Measurements from ENCODE around the gene ABCB4. TPM values are rescaled to one million over a fixed set of nuclear protein-coding genes. Genes with fewer than 3 reads are reported as not detected.

Gene ABCB4
- polyA plus RNA-seq, 2 donors, result 0.33 to 0.45 TPM

GRCh38 chr7:87506246-87507180 is 31.0 kb upstream of the ABCB4 start:
- no peaks in the 10 kb centered on the region for H3K9me3 ChIP-seq (ENCODE audit: control insufficient read depth in 2 of 2, insufficient read depth in 1 of 2, low read depth in 1 of 2, low read length in 1 of 2)
- no peaks in the 10 kb centered on the region for H3K36me3 ChIP-seq (ENCODE audit: control insufficient read depth in 2 of 2, insufficient read depth in 2 of 2, low read length in 1 of 2)
- H3K4me3 ChIP-seq (ENCODE audit: low read depth in 1 of 2, low read length in 2 of 2), result no peak overlapping the region
- H3K4me1 ChIP-seq (ENCODE audit: control insufficient read depth in 2 of 2, insufficient read depth in 2 of 2, low read length in 1 of 2), result no peaks in the 10 kb centered on the region
- no peak overlapping the region for H3K27ac ChIP-seq (ENCODE audit: low read depth in 2 of 2, low read length in 1 of 2)
- 62 to 66% methylated on average over 3 of the region's 3 CpGs for WGBS, 2 donors
- peaks cover 0 to 2% of the 10 kb centered on the region in 2 donors for H3K27me3 ChIP-seq (ENCODE audit: control insufficient read depth in 1 of 2, insufficient read depth in 2 of 2, low read length in 2 of 2)

- no peaks in the 10 kb centered on the region for H3K9me3 ChIP-seq (ENCODE audit: control insufficient read depth in 2 of 2, insufficient read depth in 1 of 2, low read depth in 1 of 2, low read length in 1 of 2)
- peaks cover 0 to 2% of the 10 kb centered on the region in 2 donors for H3K27me3 ChIP-seq (ENCODE audit: control insufficient read depth in 1 of 2, insufficient read depth in 2 of 2, low read length in 2 of 2)
- no peak overlapping the region for H3K4me3 ChIP-seq (ENCODE audit: low read depth in 1 of 2, low read length in 2 of 2)
- WGBS, 2 donors, result 72 to 74% methylated on average over 5 of the region's 5 CpGs
- no peaks in the 10 kb centered on the region for H3K4me1 ChIP-seq (ENCODE audit: control insufficient read depth in 2 of 2, insufficient read depth in 2 of 2, low read length in 1 of 2)
- no peaks in the 10 kb centered on the region for H3K36me3 ChIP-seq (ENCODE audit: control insufficient read depth in 2 of 2, insufficient read depth in 2 of 2, low read length in 1 of 2)
- no peak overlapping the region for H3K27ac ChIP-seq (ENCODE audit: low read depth in 2 of 2, low read length in 1 of 2)
These were observed 30.2 kb upstream of the ABCB4 start for GRCh38 chr7:87505557-87506245.

- Histone ChIP-seq H3K4me3 (ENCODE audit: low read depth in 1 of 2, low read length in 2 of 2) (no peak overlapping the region), H3K27me3 (ENCODE audit: control insufficient read depth in 1 of 2, insufficient read depth in 2 of 2, low read length in 2 of 2) (peaks cover 0 to 2% of the 10 kb centered on the region in 2 donors), H3K27ac (ENCODE audit: low read depth in 2 of 2, low read length in 1 of 2) (no peak overlapping the region), H3K9me3 (ENCODE audit: control insufficient read depth in 2 of 2, insufficient read depth in 1 of 2, low read depth in 1 of 2, low read length in 1 of 2) (no peaks in the 10 kb centered on the region), H3K36me3 (ENCODE audit: control insufficient read depth in 2 of 2, insufficient read depth in 2 of 2, low read length in 1 of 2) (no peaks in the 10 kb centered on the region), H3K4me1 (ENCODE audit: control insufficient read depth in 2 of 2, insufficient read depth in 2 of 2, low read length in 1 of 2) (no peaks in the 10 kb centered on the region)
- whole genome bisulfite sequencing, 2 donors, result 74 to 84% methylated on average over 5 of the region's 5 CpGs
These were observed 29.6 kb upstream of the ABCB4 start for GRCh38 chr7:87505122-87505521.

GRCh38 chr7:87499494-87499893 is 24.0 kb upstream of the ABCB4 start:
- Histone ChIP-seq H3K9me3 (ENCODE audit: control insufficient read depth in 2 of 2, insufficient read depth in 1 of 2, low read depth in 1 of 2, low read length in 1 of 2) (no peaks in the 10 kb centered on the region), H3K4me1 (ENCODE audit: control insufficient read depth in 2 of 2, insufficient read depth in 2 of 2, low read length in 1 of 2) (no peaks in the 10 kb centered on the region), H3K4me3 (ENCODE audit: low read depth in 1 of 2, low read length in 2 of 2) (no peak overlapping the region), H3K27ac (ENCODE audit: low read depth in 2 of 2, low read length in 1 of 2) (no peak overlapping the region), H3K27me3 (ENCODE audit: control insufficient read depth in 1 of 2, insufficient read depth in 2 of 2, low read length in 2 of 2) (peaks cover 0 to 2% of the 10 kb centered on the region in 2 donors), H3K36me3 (ENCODE audit: control insufficient read depth in 2 of 2, insufficient read depth in 2 of 2, low read length in 1 of 2) (no peaks in the 10 kb centered on the region)
- WGBS, 2 donors, result 63 to 70% methylated on average over 3 of the region's 3 CpGs

GRCh38 chr7:87498893-87499292 is 23.4 kb upstream of the ABCB4 start:
- WGBS, 2 donors, result 55 to 75% methylated on average over 1 of the region's 1 CpG
- H3K4me1 ChIP-seq (ENCODE audit: control insufficient read depth in 2 of 2, insufficient read depth in 2 of 2, low read length in 1 of 2), result no peaks in the 10 kb centered on the region
- no peak overlapping the region for H3K4me3 ChIP-seq (ENCODE audit: low read depth in 1 of 2, low read length in 2 of 2)
- no peaks in the 10 kb centered on the region for H3K9me3 ChIP-seq (ENCODE audit: control insufficient read depth in 2 of 2, insufficient read depth in 1 of 2, low read depth in 1 of 2, low read length in 1 of 2)
- H3K36me3 ChIP-seq (ENCODE audit: control insufficient read depth in 2 of 2, insufficient read depth in 2 of 2, low read length in 1 of 2), result no peaks in the 10 kb centered on the region
- no peak overlapping the region for H3K27ac ChIP-seq (ENCODE audit: low read depth in 2 of 2, low read length in 1 of 2)
- peaks cover 0 to 2% of the 10 kb centered on the region in 2 donors for H3K27me3 ChIP-seq (ENCODE audit: control insufficient read depth in 1 of 2, insufficient read depth in 2 of 2, low read length in 2 of 2)

GRCh38 chr7:87497482-87497881 is 22.0 kb upstream of the ABCB4 start:
- Histone ChIP-seq H3K36me3 (ENCODE audit: control insufficient read depth in 2 of 2, insufficient read depth in 2 of 2, low read length in 1 of 2) (no peaks in the 10 kb centered on the region), H3K4me1 (ENCODE audit: control insufficient read depth in 2 of 2, insufficient read depth in 2 of 2, low read length in 1 of 2) (no peaks in the 10 kb centered on the region), H3K9me3 (ENCODE audit: control insufficient read depth in 2 of 2, insufficient read depth in 1 of 2, low read depth in 1 of 2, low read length in 1 of 2) (no peaks in the 10 kb centered on the region), H3K27me3 (ENCODE audit: control insufficient read depth in 1 of 2, insufficient read depth in 2 of 2, low read length in 2 of 2) (peaks cover 0 to 2% of the 10 kb centered on the region in 2 donors), H3K27ac (ENCODE audit: low read depth in 2 of 2, low read length in 1 of 2) (no peak overlapping the region), H3K4me3 (ENCODE audit: low read depth in 1 of 2, low read length in 2 of 2) (no peak overlapping the region)
- WGBS, 2 donors, result 76 to 77% methylated on average over 3 of the region's 3 CpGs

- 78 to 80% methylated on average over 5 of the region's 5 CpGs for WGBS, 2 donors
- Histone ChIP-seq H3K9me3 (ENCODE audit: control insufficient read depth in 2 of 2, insufficient read depth in 1 of 2, low read depth in 1 of 2, low read length in 1 of 2) (no peaks in the 10 kb centered on the region), H3K4me1 (ENCODE audit: control insufficient read depth in 2 of 2, insufficient read depth in 2 of 2, low read length in 1 of 2) (no peaks in the 10 kb centered on the region), H3K4me3 (ENCODE audit: low read depth in 1 of 2, low read length in 2 of 2) (no peak overlapping the region), H3K27me3 (ENCODE audit: control insufficient read depth in 1 of 2, insufficient read depth in 2 of 2, low read length in 2 of 2) (no peaks in the 10 kb centered on the region), H3K27ac (ENCODE audit: low read depth in 2 of 2, low read length in 1 of 2) (no peak overlapping the region), H3K36me3 (ENCODE audit: control insufficient read depth in 2 of 2, insufficient read depth in 2 of 2, low read length in 1 of 2) (no peaks in the 10 kb centered on the region)
These were observed 19.9 kb upstream of the ABCB4 start for GRCh38 chr7:87495366-87495765.

GRCh38 chr7:87494454-87494853 is 19.0 kb upstream of the ABCB4 start:
- WGBS, 2 donors, result 94 to 97% methylated on average over 1 of the region's 1 CpG

GRCh38 chr7:87483131-87483530 is 7.7 kb upstream of the ABCB4 start:
- H3K4me1 ChIP-seq (ENCODE audit: control insufficient read depth in 2 of 2, insufficient read depth in 2 of 2, low read length in 1 of 2), result no peaks in the 10 kb centered on the region
- no peaks in the 10 kb centered on the region for H3K27me3 ChIP-seq (ENCODE audit: control insufficient read depth in 1 of 2, insufficient read depth in 2 of 2, low read length in 2 of 2)
- WGBS, 2 donors, result 85 to 93% methylated on average over 2 of the region's 2 CpGs

More at GRCh38 chr7:87494454-87494853, 19.0 kb upstream of the ABCB4 start:
- Histone ChIP-seq H3K9me3 (ENCODE audit: control insufficient read depth in 2 of 2, insufficient read depth in 1 of 2, low read depth in 1 of 2, low read length in 1 of 2) (no peaks in the 10 kb centered on the region), H3K36me3 (ENCODE audit: control insufficient read depth in 2 of 2, insufficient read depth in 2 of 2, low read length in 1 of 2) (no peaks in the 10 kb centered on the region), H3K27me3 (ENCODE audit: control insufficient read depth in 1 of 2, insufficient read depth in 2 of 2, low read length in 2 of 2) (no peaks in the 10 kb centered on the region), H3K27ac (ENCODE audit: low read depth in 2 of 2, low read length in 1 of 2) (no peak overlapping the region), H3K4me1 (ENCODE audit: control insufficient read depth in 2 of 2, insufficient read depth in 2 of 2, low read length in 1 of 2) (no peaks in the 10 kb centered on the region), H3K4me3 (ENCODE audit: low read depth in 1 of 2, low read length in 2 of 2) (no peak overlapping the region)

More at GRCh38 chr7:87483131-87483530, 7.7 kb upstream of the ABCB4 start:
- H3K36me3 ChIP-seq (ENCODE audit: control insufficient read depth in 2 of 2, insufficient read depth in 2 of 2, low read length in 1 of 2), result no peaks in the 10 kb centered on the region
- H3K9me3 ChIP-seq (ENCODE audit: control insufficient read depth in 2 of 2, insufficient read depth in 1 of 2, low read depth in 1 of 2, low read length in 1 of 2), result no peaks in the 10 kb centered on the region
- no peak overlapping the region for H3K27ac ChIP-seq (ENCODE audit: low read depth in 2 of 2, low read length in 1 of 2)
- H3K4me3 ChIP-seq (ENCODE audit: low read depth in 1 of 2, low read length in 2 of 2), result no peak overlapping the region

Data from esophagus (tissue), 2 donors.